Endothelial cell of umbilical vein (primary cell): ENCODE data around the gene URI1.

Source experiments
- EZH2 ChIP-seq: IDR thresholded peaks from 2 replicates; pipeline ENCODE4 v1.6.1; 2012; ENCODE audit warnings: borderline replicate concordance, low read depth, mild to moderate bottlenecking, moderate library complexity, low read length, inconsistent platforms; ENCODE audit not compliant: severe bottlenecking
- GATA2 ChIP-seq: IDR thresholded peaks from 2 replicates; pipeline ENCODE4 v1.7.0; 2011; ENCODE audit warnings: low read depth, mild to moderate bottlenecking, moderate library complexity, mixed read lengths, low read length; ENCODE audit not compliant: insufficient read length, insufficient read depth
- POLR2A ChIP-seq: IDR thresholded peaks from 2 replicates; pipeline ENCODE4 v1.6.1; 2012; ENCODE audit warnings: low read depth, mild to moderate bottlenecking, control low read depth, low read length
- POLR2AphosphoS5 ChIP-seq: IDR thresholded peaks from 2 replicates; pipeline ENCODE4 v1.6.1; 2012; ENCODE audit warnings: low read depth, mild to moderate bottlenecking, control low read depth, low read length, moderate library complexity; ENCODE audit not compliant: insufficient read depth
- TF ChIP-seq, protein P1 (sequence below), 2 donors: IDR thresholded peaks; 1 replicate in 1 of 2; 2 replicates in 1 of 2; pipeline ENCODE4 v1.5.1; 2011; ENCODE audit warnings: low read length in 2 of 2, mild to moderate bottlenecking in 2 of 2, moderate library complexity in 2 of 2, control low read depth in 1 of 2, inconsistent platforms in 1 of 2, low read depth in 1 of 2; ENCODE audit not compliant: insufficient read depth in 1 of 2; ENCODE audit errors: extremely low read depth in 1 of 2
- TF ChIP-seq, protein P2 (sequence below): IDR thresholded peaks from 2 replicates; pipeline ENCODE4 v1.6.1; 2011; ENCODE audit not compliant: insufficient read depth, insufficient read length

DNA sequence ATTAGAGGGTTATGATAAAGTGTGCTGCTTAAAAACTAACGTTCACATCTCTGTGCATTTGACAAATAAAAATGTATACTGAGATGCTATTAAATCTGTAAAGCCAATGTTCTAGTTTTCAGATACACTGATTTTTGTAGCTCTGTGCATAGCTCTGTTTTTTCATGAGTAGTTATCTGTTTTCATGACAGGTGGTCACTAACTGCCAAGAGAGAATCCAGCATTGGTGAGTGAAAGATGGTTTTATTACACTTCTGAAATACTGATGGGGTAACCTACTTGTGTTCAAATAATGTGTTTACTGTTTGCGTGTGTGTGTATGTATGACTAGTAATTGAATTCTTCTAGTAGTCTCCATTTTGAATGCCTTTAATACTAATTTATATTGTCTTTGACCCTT, 29.0 kb downstream of the URI1 start:
- TF ChIP-seq, protein P1, sequence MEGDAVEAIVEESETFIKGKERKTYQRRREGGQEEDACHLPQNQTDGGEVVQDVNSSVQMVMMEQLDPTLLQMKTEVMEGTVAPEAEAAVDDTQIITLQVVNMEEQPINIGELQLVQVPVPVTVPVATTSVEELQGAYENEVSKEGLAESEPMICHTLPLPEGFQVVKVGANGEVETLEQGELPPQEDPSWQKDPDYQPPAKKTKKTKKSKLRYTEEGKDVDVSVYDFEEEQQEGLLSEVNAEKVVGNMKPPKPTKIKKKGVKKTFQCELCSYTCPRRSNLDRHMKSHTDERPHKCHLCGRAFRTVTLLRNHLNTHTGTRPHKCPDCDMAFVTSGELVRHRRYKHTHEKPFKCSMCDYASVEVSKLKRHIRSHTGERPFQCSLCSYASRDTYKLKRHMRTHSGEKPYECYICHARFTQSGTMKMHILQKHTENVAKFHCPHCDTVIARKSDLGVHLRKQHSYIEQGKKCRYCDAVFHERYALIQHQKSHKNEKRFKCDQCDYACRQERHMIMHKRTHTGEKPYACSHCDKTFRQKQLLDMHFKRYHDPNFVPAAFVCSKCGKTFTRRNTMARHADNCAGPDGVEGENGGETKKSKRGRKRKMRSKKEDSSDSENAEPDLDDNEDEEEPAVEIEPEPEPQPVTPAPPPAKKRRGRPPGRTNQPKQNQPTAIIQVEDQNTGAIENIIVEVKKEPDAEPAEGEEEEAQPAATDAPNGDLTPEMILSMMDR (IDR thresholded peaks at IDR 0.05; ENCODE audit: extremely low read depth in 1 of 2, insufficient read depth in 1 of 2, low read depth in 1 of 2, low read length in 2 of 2), result no peak
- TF ChIP-seq EZH2 (no peak), POLR2AphosphoS5 (no peak), POLR2A (no peak), GATA2 (no peak)
- TF ChIP-seq, protein P2, sequence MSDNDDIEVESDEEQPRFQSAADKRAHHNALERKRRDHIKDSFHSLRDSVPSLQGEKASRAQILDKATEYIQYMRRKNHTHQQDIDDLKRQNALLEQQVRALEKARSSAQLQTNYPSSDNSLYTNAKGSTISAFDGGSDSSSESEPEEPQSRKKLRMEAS, result no peak
